HepG2 (cell line): Measurements from ENCODE around the gene LGALS14. TPM values are rescaled to one million over a fixed set of nuclear protein-coding genes. Genes with fewer than 3 reads are reported as not detected.

ENCODE experiments used
- ATAC-seq: fragments of 200-7000 bp; cut with Tn5 transposase; 3 replicates; pipeline ENCODE4 v1.9.1; 2020; ENCODE audit warnings: mild to moderate bottlenecking, moderate library complexity
- BruUV-seq: library from RNA; stranded (reverse); fragments of 400-500 nt; replicated peaks from 2 replicates; lab custom pipeline; 2021; lab: Mats Ljungman, UMichigan
- CTCF ChIA-PET: fragments of 300-600 bp; formaldehyde crosslinking; extraction: SDS; loops from one replicate; lab custom pipeline; 2021; ENCODE audit warnings: low total read pairs, inconsistent platforms, low intra/inter-chr PET ratio; lab: Yijun Ruan, JAX
- POLR2A ChIA-PET: fragments of 350-600 bp; sonication (Branson Sonifier 250); formaldehyde crosslinking; loops from one replicate; lab custom pipeline; 2020; ENCODE audit warnings: antibody characterized with exemption, inconsistent platforms; lab: Yijun Ruan, JAX
- DNase-seq: peaks from one replicate; pipeline ENCODE4 v3.0.0-alpha.2; 2015; ENCODE audit warnings: low spot score
- FAIRE-seq: peaks from 3 replicates; lab custom pipeline; 2011; peaks lifted over from hg19 to GRCh38; lab: Jason Lieb, UNC
- H2AFZ ChIP-seq: one replicate; pipeline ENCODE4 v1.6.1; 2011; ENCODE audit warnings: low read length, inconsistent platforms
- H3K27ac ChIP-seq: fragments of 300-600 bp; 3 replicates; pipeline ENCODE4 v1.8.0; 2011; ENCODE audit warnings: mixed run types, mild to moderate bottlenecking, mixed read lengths, low read length, inconsistent platforms; ENCODE audit not compliant: insufficient read depth; ENCODE audit errors: extremely low read length
- H3K27me3 ChIP-seq, 2 experiments: fragments of 200-600 bp in 1 of 2; 2 replicates in 1 of 2; 3 replicates in 1 of 2; pipeline versions ENCODE4 v1.6.0 to v1.8.0; 2011; ENCODE audit warnings: low read length in 2 of 2, mild to moderate bottlenecking in 2 of 2, moderate library complexity in 2 of 2, inconsistent platforms in 1 of 2; ENCODE audit not compliant: insufficient read depth in 2 of 2, control insufficient read depth in 1 of 2
- H3K36me3 ChIP-seq, 2 experiments: fragments of 200-600 bp in 1 of 2; replicated peaks in 1 of 2; 2 replicates in 1 of 2; 3 replicates in 1 of 2; pipeline versions ENCODE4 v1.5.1 to v1.8.0; 2011; ENCODE audit warnings: low read length in 2 of 2, inconsistent platforms in 1 of 2; ENCODE audit not compliant: insufficient read depth in 2 of 2, control insufficient read depth in 1 of 2
- H3K4me1 ChIP-seq: 2 replicates; pipeline ENCODE4 v1.5.1; 2012; ENCODE audit warnings: low read length, inconsistent platforms; ENCODE audit not compliant: insufficient read depth
- H3K4me2 ChIP-seq: 2 replicates; pipeline ENCODE4 v1.6.0; 2011; ENCODE audit warnings: low read depth, low read length, inconsistent platforms
- H3K4me3 ChIP-seq, 3 experiments: fragments of 200-600 bp in 1 of 3; sonication (generic), shearing (Covaris generic) in 1 of 3; replicated peaks in 1 of 3; 2 replicates each; pipeline ENCODE4 v1.5.1; 2011 to 2016; ENCODE audit warnings: low read length in 3 of 3, inconsistent platforms in 2 of 3, low read depth in 2 of 3, mild to moderate bottlenecking in 2 of 3, control low read depth in 1 of 3, mixed read lengths in 1 of 3; ENCODE audit not compliant: insufficient read depth in 1 of 3
- H3K79me2 ChIP-seq: one replicate; pipeline ENCODE4 v1.6.1; 2011; ENCODE audit warnings: low read length, inconsistent platforms; ENCODE audit not compliant: insufficient read depth
- H3K9ac ChIP-seq: 2 replicates; pipeline ENCODE4 v1.6.0; 2011; ENCODE audit warnings: mild to moderate bottlenecking, low read depth, low read length, inconsistent platforms; ENCODE audit not compliant: insufficient read depth
- H3K9me3 ChIP-seq: 2 replicates; pipeline ENCODE4 v1.5.1; 2012; ENCODE audit warnings: mild to moderate bottlenecking, low read length
- H4K20me1 ChIP-seq: 2 replicates; pipeline ENCODE4 v1.6.0; 2011; ENCODE audit warnings: inconsistent platforms, mild to moderate bottlenecking, low read length, moderate library complexity; ENCODE audit not compliant: insufficient read depth
- BCL6 ChIP-seq: IDR thresholded peaks from 2 replicates; pipeline ENCODE4 v1.6.1; 2016; ENCODE audit warnings: missing genetic modification reagents, missing compliant biosample characterization
- EP300 ChIP-seq, 3 experiments: sonication (generic) in 1 of 3; formaldehyde crosslinking in 1 of 3; IDR thresholded peaks; 2 replicates each; pipeline versions ENCODE4 v1.5.1 to v1.6.1; 2011 to 2020; ENCODE audit warnings: low read depth in 2 of 3, low read length in 2 of 3, borderline replicate concordance in 1 of 3, improper control_type of control experiment in 1 of 3, mild to moderate bottlenecking in 1 of 3, missing genetic modification reagents in 1 of 3, moderate library complexity in 1 of 3
- FOXK1 ChIP-seq: sonication (generic); formaldehyde crosslinking; IDR thresholded peaks from 2 replicates; pipeline ENCODE4 v1.4.0; 2020; ENCODE audit warnings: low read depth, missing genetic modification reagents, borderline replicate concordance
- LCORL ChIP-seq, 2 experiments: fragments of 450-650 bp in 1 of 2; sonication (generic) in 1 of 2; formaldehyde crosslinking in 1 of 2; IDR thresholded peaks; 2 replicates each; pipeline versions ENCODE4 v1.5.0 to v1.6.1; 2017 to 2020; ENCODE audit warnings: antibody characterized with exemption in 1 of 2, missing genetic modification reagents in 1 of 2
- MXD4 ChIP-seq: IDR thresholded peaks from 2 replicates; pipeline ENCODE4 v1.6.1; 2016; ENCODE audit warnings: mild to moderate bottlenecking, missing biosample characterization, missing genetic modification reagents
- SOX6 ChIP-seq, 2 experiments: fragments of 450-650 bp in 1 of 2; sonication (generic) in 1 of 2; formaldehyde crosslinking in 1 of 2; IDR thresholded peaks; 2 replicates each; pipeline versions ENCODE4 v1.4.0 to v1.6.1; 2017 to 2020; ENCODE audit warnings: antibody characterized with exemption in 1 of 2, mild to moderate bottlenecking in 1 of 2, missing genetic modification reagents in 1 of 2
- TCF7 ChIP-seq: sonication (generic); IDR thresholded peaks from 2 replicates; pipeline ENCODE4 v1.6.1; 2016; ENCODE audit warnings: antibody characterized with exemption, low read depth
- TEAD3 ChIP-seq: optimal IDR thresholded peaks from 2 replicates; pipeline ENCODE3; 2016; ENCODE audit warnings: borderline replicate concordance
- ZBTB10 ChIP-seq: sonication (generic); formaldehyde crosslinking; IDR thresholded peaks from 2 replicates; pipeline ENCODE4 v1.4.0; 2020; ENCODE audit warnings: missing genetic modification reagents, borderline replicate concordance
- ZBTB7A ChIP-seq: sonication (generic); formaldehyde crosslinking; IDR thresholded peaks from 2 replicates; pipeline ENCODE4 v1.8.0; 2022; ENCODE audit warnings: mild to moderate bottlenecking, missing genetic modification reagents
- ZNF512B ChIP-seq: sonication (generic); formaldehyde crosslinking; IDR thresholded peaks from 2 replicates; pipeline ENCODE4 v1.5.1; 2020; ENCODE audit warnings: missing genetic modification reagents, mild to moderate bottlenecking, borderline replicate concordance
- WGBS: methylation state at CpG from one replicate; pipeline ENCODE4 v1.1.6; 2017; ENCODE audit warnings: low lambda C conversion rate; 5-methylcytosine and 5-hydroxymethylcytosine counted together
- in situ Hi-C: cut with HindIII; loops from 2 replicates; pipeline ENCODE4 v1.10.0; 2017; ENCODE audit warnings: low pct_unique_long_range_greater_than_20kb; ENCODE audit not compliant: extremely low pct_ligation_motif_present
- intact Hi-C: fragments of 100-400 bp; cut with micrococcal nuclease; formaldehyde crosslinking; loops from one replicate; pipeline ENCODE4 v1.10.0; 2022; ENCODE audit not compliant: unreplicated experiment
- polyA plus RNA-seq, 8 experiments: library from polyadenylated mRNA; depleted of rRNA in 3 of 8; stranded (reverse) in 7 of 8; unstranded in 1 of 8; fragments of >200 nt; fragmentation: Illumina TruSeq in 4 of 8; extraction: Trizol in 4 of 8; gene quantifications; 2 replicates each; pipeline versions ENCODE4 v1.2.1 to v1.2.3, GENCODE V29; 2011 to 2016; ENCODE audit warnings: low read depth in 4 of 8, missing spikeins in 1 of 8, mixed read lengths in 1 of 8; ENCODE audit not compliant: insufficient read depth in 1 of 8
- total RNA-seq, 5 experiments: library from RNA; depleted of rRNA; stranded (reverse); fragments of >200 nt; fragmentation: Illumina TruSeq; extraction: Trizol; gene quantifications; 2 replicates each; pipeline ENCODE4 v1.2.3, GENCODE V29; 2016; ENCODE audit warnings: low read depth in 1 of 5
- TF ChIP-seq, protein P1 (sequence below): sonication (generic); formaldehyde crosslinking; IDR thresholded peaks from 2 replicates; pipeline ENCODE4 v1.4.0; 2020; ENCODE audit warnings: missing genetic modification reagents
- TF ChIP-seq, protein P2 (sequence below): sonication (generic); formaldehyde crosslinking; IDR thresholded peaks from 2 replicates; pipeline ENCODE4 v1.4.0; 2020; ENCODE audit warnings: missing genetic modification reagents

Gene LGALS14
- total and polyA plus RNA-seq, 2 of the 13 experiments (the other 11 are each of a cell fraction or from before 2014, with no cell fraction given) = not detected

- Histone ChIP-seq H3K27me3 (peaks cover 2 to 3% of the 10 kb centered on the region in 2 experiments; a peak in 2 of 5 replicates), H3K79me2 (no peaks in the 10 kb centered on the region), H4K20me1 (no peaks in the 10 kb centered on the region), H3K36me3 (no peaks in the 10 kb centered on the region), H2AFZ (no peak overlapping the region), H3K4me1 (peaks cover 39% of the 10 kb centered on the region), H3K9ac (no peak overlapping the region), H3K27ac (no peak overlapping the region), H3K4me3 (no peak overlapping the region; a peak in 1 of 6 replicates), H3K9me3 (no peaks in the 10 kb centered on the region), H3K4me2 (peak overlapping the region; percentile 38; the same call in 1 of the 2 replicates)
- peak; percentile 57 for ATAC-seq
- no TSS peak for BruUV-seq
- ChIA-PET CTCF (no interaction called here), POLR2A (no interaction called here)
- FAIRE-seq = no peak
- DNase-seq = peak; percentile 25
- in situ Hi-C loops (no loop called here), intact Hi-C loops (no loop called here)
- WGBS = 4% methylated on average over 2 of the region's 2 CpGs
- TF ChIP-seq BCL6 = 0 out of 2 replicates have a peak, but pooled peaks have one; percentile 31
- no peak for TF ChIP-seq SOX6 (IDR thresholded peaks at IDR 0.05)
- TF ChIP-seq SOX6 (CRISPR knock-in tag; IDR thresholded peaks at IDR 0.05) = peak; percentile 60; the same call in 1 of the 2 replicates
- peak; percentile 19; the same call in 1 of the 2 replicates for TF ChIP-seq MXD4 (CRISPR knock-in tag)
- 0 out of 4 replicates have a peak, but pooled peaks of 1 of the 2 experiments have one; percentile 25 for TF ChIP-seq EP300 (IDR thresholded peaks at IDR 0.05; ENCODE audit: low read depth in 2 of 2, low read length in 2 of 2)
- no peak for TF ChIP-seq EP300 (CRISPR knock-in tag; IDR thresholded peaks at IDR 0.05; ENCODE audit: borderline replicate concordance)
- TF ChIP-seq, protein P1, sequence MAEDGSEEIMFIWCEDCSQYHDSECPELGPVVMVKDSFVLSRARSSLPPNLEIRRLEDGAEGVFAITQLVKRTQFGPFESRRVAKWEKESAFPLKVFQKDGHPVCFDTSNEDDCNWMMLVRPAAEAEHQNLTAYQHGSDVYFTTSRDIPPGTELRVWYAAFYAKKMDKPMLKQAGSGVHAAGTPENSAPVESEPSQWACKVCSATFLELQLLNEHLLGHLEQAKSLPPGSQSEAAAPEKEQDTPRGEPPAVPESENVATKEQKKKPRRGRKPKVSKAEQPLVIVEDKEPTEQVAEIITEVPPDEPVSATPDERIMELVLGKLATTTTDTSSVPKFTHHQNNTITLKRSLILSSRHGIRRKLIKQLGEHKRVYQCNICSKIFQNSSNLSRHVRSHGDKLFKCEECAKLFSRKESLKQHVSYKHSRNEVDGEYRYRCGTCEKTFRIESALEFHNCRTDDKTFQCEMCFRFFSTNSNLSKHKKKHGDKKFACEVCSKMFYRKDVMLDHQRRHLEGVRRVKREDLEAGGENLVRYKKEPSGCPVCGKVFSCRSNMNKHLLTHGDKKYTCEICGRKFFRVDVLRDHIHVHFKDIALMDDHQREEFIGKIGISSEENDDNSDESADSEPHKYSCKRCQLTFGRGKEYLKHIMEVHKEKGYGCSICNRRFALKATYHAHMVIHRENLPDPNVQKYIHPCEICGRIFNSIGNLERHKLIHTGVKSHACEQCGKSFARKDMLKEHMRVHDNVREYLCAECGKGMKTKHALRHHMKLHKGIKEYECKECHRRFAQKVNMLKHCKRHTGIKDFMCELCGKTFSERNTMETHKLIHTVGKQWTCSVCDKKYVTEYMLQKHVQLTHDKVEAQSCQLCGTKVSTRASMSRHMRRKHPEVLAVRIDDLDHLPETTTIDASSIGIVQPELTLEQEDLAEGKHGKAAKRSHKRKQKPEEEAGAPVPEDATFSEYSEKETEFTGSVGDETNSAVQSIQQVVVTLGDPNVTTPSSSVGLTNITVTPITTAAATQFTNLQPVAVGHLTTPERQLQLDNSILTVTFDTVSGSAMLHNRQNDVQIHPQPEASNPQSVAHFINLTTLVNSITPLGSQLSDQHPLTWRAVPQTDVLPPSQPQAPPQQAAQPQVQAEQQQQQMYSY = no peak
- TF ChIP-seq ZNF512B (CRISPR knock-in tag) = no peak
- TF ChIP-seq TEAD3 = peak; percentile 86
- no peak for TF ChIP-seq ZBTB10 (CRISPR knock-in tag)
- no peak for TF ChIP-seq LCORL (IDR thresholded peaks at IDR 0.05)
- TF ChIP-seq LCORL (CRISPR knock-in tag; IDR thresholded peaks at IDR 0.05) = 0 out of 2 replicates have a peak, but pooled peaks have one; percentile 32
- TF ChIP-seq, protein P2, sequence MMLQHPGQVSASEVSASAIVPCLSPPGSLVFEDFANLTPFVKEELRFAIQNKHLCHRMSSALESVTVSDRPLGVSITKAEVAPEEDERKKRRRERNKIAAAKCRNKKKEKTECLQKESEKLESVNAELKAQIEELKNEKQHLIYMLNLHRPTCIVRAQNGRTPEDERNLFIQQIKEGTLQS (CRISPR knock-in tag) = peak; percentile 56; the same call in 1 of the 2 replicates
- TF ChIP-seq FOXK1 (CRISPR knock-in tag) = peak; percentile 53; the same call in 1 of the 2 replicates
- TF ChIP-seq TCF7 = no peak
- no peak for TF ChIP-seq ZBTB7A (CRISPR knock-in tag)
Measured at GRCh38 chr19:39696387-39696786, 7.9 kb upstream of the LGALS14 start.
